Neural progenitor cell (in vitro differentiated cells): ENCODE measurements around the gene BRINP3. TPM values are rescaled to one million over a fixed set of nuclear protein-coding genes. Genes with fewer than 3 reads are reported as not detected.

ENCODE experiments used
- DNase-seq: peaks from one replicate; pipeline ENCODE4 v3.0.0-alpha.2; 2016; ENCODE audit warnings: low spot score
- H2AFZ ChIP-seq: fragments of 200-600 bp; sonication (generic); replicated peaks from 2 replicates; pipeline ENCODE4 v1.6.1; 2016; ENCODE audit warnings: antibody characterized with exemption
- H3F3A ChIP-seq: fragments of 200-600 bp; sonication (generic); 2 replicates; pipeline ENCODE4 v1.6.1; 2016; ENCODE audit warnings: antibody characterized with exemption, low read depth
- H3K27ac ChIP-seq: fragments of 200-600 bp; sonication (generic); 2 replicates; pipeline ENCODE4 v1.5.1; 2016; ENCODE audit warnings: mild to moderate bottlenecking
- H3K27me3 ChIP-seq: fragments of 200-600 bp; sonication (generic); 2 replicates; pipeline ENCODE4 v1.6.1; 2016; ENCODE audit warnings: mild to moderate bottlenecking, moderate library complexity
- H3K36me3 ChIP-seq: fragments of 200-600 bp; sonication (generic); 2 replicates; pipeline ENCODE4 v1.5.1; 2016
- H3K4me1 ChIP-seq: fragments of 200-600 bp; sonication (generic); 2 replicates; pipeline ENCODE4 v1.6.1; 2016; ENCODE audit warnings: mixed run types
- H3K4me2 ChIP-seq: fragments of 200-600 bp; sonication (generic); 2 replicates; pipeline ENCODE4 v1.6.1; 2016
- H3K4me3 ChIP-seq: fragments of 200-600 bp; sonication (generic); 2 replicates; pipeline ENCODE4 v1.5.1; 2016
- H3K79me2 ChIP-seq: fragments of 200-600 bp; sonication (generic); 2 replicates; pipeline ENCODE4 v1.6.1; 2016; ENCODE audit warnings: low read depth
- H3K9ac ChIP-seq: fragments of 200-600 bp; sonication (generic); 2 replicates; pipeline ENCODE4 v1.6.1; 2016
- H3K9me3 ChIP-seq: fragments of 200-600 bp; sonication (generic); 2 replicates; pipeline ENCODE4 v1.5.1; 2016; ENCODE audit warnings: low read depth
- H4K20me1 ChIP-seq: fragments of 200-600 bp; sonication (generic); 2 replicates; pipeline ENCODE4 v1.6.1; 2016; ENCODE audit warnings: low read depth
- H3K27ac Mint-ChIP-seq: 3 replicates; pipeline ENCODE4 v1.8.0; 2021; ENCODE audit warnings: mixed read lengths
- H3K27me3 Mint-ChIP-seq: 2 replicates; pipeline ENCODE4 v1.8.0; 2022; ENCODE audit warnings: low read depth, mild to moderate bottlenecking, inconsistent platforms, moderate library complexity, mixed read lengths; ENCODE audit not compliant: insufficient read depth
- H3K36me3 Mint-ChIP-seq: 3 replicates; pipeline ENCODE4 v1.8.0; 2021; ENCODE audit warnings: mixed read lengths
- H3K4me1 Mint-ChIP-seq: 3 replicates; pipeline ENCODE4 v1.8.0; 2021; ENCODE audit warnings: mixed read lengths
- H3K4me3 Mint-ChIP-seq: 3 replicates; pipeline ENCODE4 v1.8.0; 2021; ENCODE audit warnings: mild to moderate bottlenecking, moderate library complexity, mixed read lengths
- H3K9me3 Mint-ChIP-seq: 3 replicates; pipeline ENCODE4 v1.8.0; 2020; ENCODE audit warnings: mixed read lengths
- CTCF ChIP-seq: fragments of 200-600 bp; sonication (generic); IDR thresholded peaks from 2 replicates; pipeline ENCODE4 v1.5.1; 2017; ENCODE audit warnings: antibody characterized with exemption, mild to moderate bottlenecking
- EZH2 ChIP-seq: fragments of 200-600 bp; sonication (generic); IDR thresholded peaks from 2 replicates; pipeline ENCODE4 v1.6.1; 2017; ENCODE audit warnings: antibody characterized with exemption, mild to moderate bottlenecking, moderate library complexity
- EZH2phosphoT487 ChIP-seq: fragments of 200-600 bp; sonication (generic); IDR thresholded peaks from 2 replicates; pipeline ENCODE4 v1.6.1; 2017; ENCODE audit warnings: antibody characterized with exemption
- total RNA-seq: library from RNA; depleted of rRNA; stranded (reverse); fragments of >200 nt; gene quantifications from 2 replicates; pipeline ENCODE4 v1.2.3, GENCODE V29; 2015; ENCODE audit warnings: low replicate concordance

BRINP3 gene
- total RNA-seq, 1 donor from 2014 or later, result not detected

GRCh38 chr1:190212450-190212849 lies 265.2 kb downstream of the BRINP3 start:
- no peaks in the 10 kb centered on the region for H3K36me3 Mint-ChIP-seq

GRCh38 chr1:190207733-190208132 lies 269.9 kb downstream of the BRINP3 start:
- H3K4me1 ChIP-seq, result no peaks in the 10 kb centered on the region
- no peaks in the 10 kb centered on the region for H3K9me3 ChIP-seq
- H3K27me3 Mint-ChIP-seq, result no peaks in the 10 kb centered on the region
- no peak overlapping the region for H2AFZ ChIP-seq
- DNase-seq, result no peak
- H3K36me3 ChIP-seq, result no peaks in the 10 kb centered on the region
- no peak for TF ChIP-seq CTCF
- no peak for TF ChIP-seq EZH2
- no peak for TF ChIP-seq EZH2phosphoT487
- H3K27ac ChIP-seq, result no peak overlapping the region
- H3K9ac ChIP-seq, result no peak overlapping the region
- no peaks in the 10 kb centered on the region for H4K20me1 ChIP-seq
- H3K36me3 Mint-ChIP-seq, result no peaks in the 10 kb centered on the region
- peaks cover under 1% of the 10 kb centered on the region for H3K9me3 Mint-ChIP-seq
- H3K4me3 Mint-ChIP-seq, result no peak overlapping the region
- no peak overlapping the region for H3K4me3 ChIP-seq
- H3K27ac Mint-ChIP-seq, result no peak overlapping the region
- no peaks in the 10 kb centered on the region for H3K4me1 Mint-ChIP-seq
- H3K27me3 ChIP-seq, result no peaks in the 10 kb centered on the region
- H3K4me2 ChIP-seq, result no peak overlapping the region
- H3F3A ChIP-seq, result no peaks in the 10 kb centered on the region
- no peaks in the 10 kb centered on the region for H3K79me2 ChIP-seq

More at GRCh38 chr1:190212450-190212849, 265.2 kb downstream of the BRINP3 start:
- no peaks in the 10 kb centered on the region for H3K9me3 Mint-ChIP-seq
- Histone ChIP-seq H3K9me3 (no peaks in the 10 kb centered on the region), H2AFZ (no peak overlapping the region), H3K9ac (no peak overlapping the region), H3K79me2 (no peaks in the 10 kb centered on the region), H3K4me1 (no peaks in the 10 kb centered on the region), H3K27ac (no peak overlapping the region), H3K4me3 (no peak overlapping the region), H4K20me1 (no peaks in the 10 kb centered on the region), H3K27me3 (no peaks in the 10 kb centered on the region), H3K4me2 (no peak overlapping the region), H3F3A (no peaks in the 10 kb centered on the region), H3K36me3 (no peaks in the 10 kb centered on the region)
- no peaks in the 10 kb centered on the region for H3K4me1 Mint-ChIP-seq
- no peak overlapping the region for H3K27ac Mint-ChIP-seq
- H3K27me3 Mint-ChIP-seq, result no peaks in the 10 kb centered on the region
- TF ChIP-seq CTCF (no peak), EZH2phosphoT487 (no peak), EZH2 (no peak)
- H3K4me3 Mint-ChIP-seq, result no peak overlapping the region
- no peak for DNase-seq

- no peaks in the 10 kb centered on the region for H3K4me1 ChIP-seq
- no peaks in the 10 kb centered on the region for H3F3A ChIP-seq
- H4K20me1 ChIP-seq, result no peaks in the 10 kb centered on the region
- H3K27me3 Mint-ChIP-seq, result peaks cover 2% of the 10 kb centered on the region
- H3K36me3 Mint-ChIP-seq, result peaks cover 2% of the 10 kb centered on the region
- DNase-seq, result no peak
- H3K4me1 Mint-ChIP-seq, result no peaks in the 10 kb centered on the region
- H3K27me3 ChIP-seq, result no peaks in the 10 kb centered on the region
- no peak overlapping the region for H3K4me2 ChIP-seq
- H3K27ac Mint-ChIP-seq, result no peak overlapping the region
- no peak overlapping the region for H2AFZ ChIP-seq
- no peaks in the 10 kb centered on the region for H3K36me3 ChIP-seq
- H3K27ac ChIP-seq, result no peak overlapping the region
- no peaks in the 10 kb centered on the region for H3K79me2 ChIP-seq
- H3K9me3 ChIP-seq, result no peaks in the 10 kb centered on the region
- no peak overlapping the region for H3K9ac ChIP-seq
- H3K9me3 Mint-ChIP-seq, result peaks cover 14% of the 10 kb centered on the region
- no peak for TF ChIP-seq EZH2phosphoT487
- no peak for TF ChIP-seq CTCF
- no peak for TF ChIP-seq EZH2
- no peak overlapping the region for H3K4me3 ChIP-seq
- H3K4me3 Mint-ChIP-seq, result no peak overlapping the region
These were observed 272.0 kb downstream of the BRINP3 start for GRCh38 chr1:190205713-190206112.
